Smooth muscle cell of the brain vasculature (primary cell): ENCODE measurements around the gene TMEM131L.
"Not testable (repeated sequence)": the region's sequence is repeated elsewhere in the genome, so short reads cannot be mapped to it uniquely, and the experiment has no call there.

ENCODE experiments used
- DNase-seq: peaks from one replicate; pipeline ENCODE4 v3.0.0-alpha.2; 2012; ENCODE audit warnings: low read depth, low spot score

Gene TMEM131L

GRCh38 chr4:153573881-153574802, 108.0 kb downstream of the TMEM131L start:
- peak; percentile 57 for DNase-seq

- DNase-seq, result no peak
Measured at GRCh38 chr4:153576443-153576774, 110.2 kb downstream of the TMEM131L start.

GRCh38 chr4:153577053-153577452, 110.9 kb downstream of the TMEM131L start:
- DNase-seq, result no peak

GRCh38 chr4:153579410-153579809, 113.2 kb downstream of the TMEM131L start:
- DNase-seq, result no peak

- DNase-seq, result no peak
Measured at GRCh38 chr4:153579872-153580271, 113.7 kb downstream of the TMEM131L start.

- DNase-seq, result no peak
Measured at GRCh38 chr4:153582954-153583702, 117.0 kb downstream of the TMEM131L start.

- DNase-seq, result no peak
Measured at GRCh38 chr4:153585026-153585425, 118.9 kb downstream of the TMEM131L start.

- DNase-seq, result no peak
Measured at GRCh38 chr4:153589703-153590595, 123.8 kb downstream of the TMEM131L start.

- no peak for DNase-seq
Measured at GRCh38 chr4:153591441-153591840, 125.3 kb downstream of the TMEM131L start.

- DNase-seq, result no peak
Measured at GRCh38 chr4:153592064-153592463, 125.9 kb downstream of the TMEM131L start.

- no peak for DNase-seq
Measured at GRCh38 chr4:153593161-153593560, 127.0 kb downstream of the TMEM131L start.

- no peak for DNase-seq
Measured at GRCh38 chr4:153594210-153594609, 128.1 kb downstream of the TMEM131L start.

- no peak for DNase-seq
Measured at GRCh38 chr4:153595894-153596601, 129.9 kb downstream of the TMEM131L start.

- no peak for DNase-seq
Measured at GRCh38 chr4:153602758-153603157, 136.6 kb downstream of the TMEM131L start.

- DNase-seq, result no peak
Measured at GRCh38 chr4:153603258-153603657, 137.1 kb downstream of the TMEM131L start.

GRCh38 chr4:153603835-153604234, 137.7 kb downstream of the TMEM131L start:
- no peak for DNase-seq

- not testable (repeated sequence) for DNase-seq
Measured at GRCh38 chr4:153609070-153609469, 142.9 kb downstream of the TMEM131L start.

- no peak for DNase-seq
Measured at GRCh38 chr4:153610623-153611376, 144.6 kb downstream of the TMEM131L start.

- DNase-seq, result no peak
Measured at GRCh38 chr4:153611679-153612078, 145.5 kb downstream of the TMEM131L start.

- no peak for DNase-seq
Measured at GRCh38 chr4:153612878-153613277, 146.7 kb downstream of the TMEM131L start.
